ENCODE results near the gene PROCA1.
A peak's percentile ranks its signal among the peaks of the same experiment; 100 is the strongest.

- TF ChIP-seq CTCF (IDR thresholded peaks at IDR 0.05) (no peak), POLR2A (IDR thresholded peaks at IDR 0.05) (peak; percentile 90 to 94), POLR2AphosphoS5 (IDR thresholded peaks at IDR 0.05) (peak; percentile 98 to 99 (median 99))
Measured at GRCh38 chr17:28661635-28662526, 49.8 kb downstream of the PROCA1 start, which contains the start of the genes SDF2 and SUPT6H.
